Naive thymus-derived CD4-positive, alpha-beta T cell (primary cell): ENCODE measurements around the gene RUSC2. TPM values are rescaled to one million over a fixed set of nuclear protein-coding genes. Genes with fewer than 3 reads are reported as not detected.
"Not testable (repeated sequence)": the region's sequence is repeated elsewhere in the genome, so short reads cannot be mapped to it uniquely, and the experiment has no call there.

Experiments
- ATAC-seq: fragments of 150-1000 bp; cut with Tn5 transposase; 2 replicates; pipeline ENCODE4 v1.10.0; 2021; ENCODE audit warnings: mild to moderate bottlenecking, moderate library complexity
- CTCF ChIA-PET: fragments of 350-600 bp; sonication (Branson Sonifier 250); formaldehyde crosslinking; loops from one replicate; lab custom pipeline; 2021; ENCODE audit warnings: antibody characterized with exemption; lab: Charles Lee
- POLR2A ChIA-PET: fragments of 350-600 bp; sonication (Branson Sonifier 250); formaldehyde crosslinking; loops from one replicate; lab custom pipeline; 2021; ENCODE audit warnings: antibody characterized with exemption, inconsistent platforms; lab: Charles Lee
- DNase-seq, 9 donors: peaks; one replicate each; pipeline versions ENCODE4 v3.0.0 to v3.0.0-alpha.2; 2020 to 2022; ENCODE audit warnings: mixed read lengths in 1 of 9
- H3K27ac ChIP-seq: one replicate; pipeline ENCODE4 v1.7.0; 2013; ENCODE audit warnings: mild to moderate bottlenecking, low read depth, low read length, moderate library complexity
- H3K27me3 ChIP-seq, 2 donors: one replicate each; pipeline ENCODE4 v1.7.0; 2013; ENCODE audit warnings: low read length in 2 of 2, mild to moderate bottlenecking in 2 of 2, moderate library complexity in 2 of 2; ENCODE audit not compliant: control insufficient read depth in 2 of 2, insufficient read depth in 2 of 2
- H3K36me3 ChIP-seq, 3 experiments: 1 replicate in 2 of 3; 2 replicates in 1 of 3; pipeline ENCODE4 v1.7.0; 2013; ENCODE audit warnings: low read length in 3 of 3, mild to moderate bottlenecking in 3 of 3, moderate library complexity in 1 of 3; ENCODE audit not compliant: insufficient read depth in 3 of 3, control insufficient read depth in 2 of 3
- H3K4me1 ChIP-seq, 2 donors: one replicate each; pipeline ENCODE4 v1.7.0; 2013; ENCODE audit warnings: low read length in 2 of 2, mild to moderate bottlenecking in 2 of 2, moderate library complexity in 1 of 2; ENCODE audit not compliant: control insufficient read depth in 2 of 2, insufficient read depth in 2 of 2
- H3K4me3 ChIP-seq: 2 replicates; pipeline ENCODE4 v1.7.0; 2013; ENCODE audit warnings: mild to moderate bottlenecking, low read length
- H3K9me3 ChIP-seq, 3 experiments: 1 replicate in 2 of 3; 2 replicates in 1 of 3; pipeline ENCODE4 v1.7.0; 2013; ENCODE audit warnings: low read length in 3 of 3; ENCODE audit not compliant: control insufficient read depth in 2 of 3
- H3K27ac Mint-ChIP-seq, 9 donors: one replicate each; pipeline ENCODE4 v1.8.0; 2020 to 2022; ENCODE audit warnings: mixed read lengths in 9 of 9, mild to moderate bottlenecking in 8 of 9, moderate library complexity in 5 of 9, inconsistent platforms in 2 of 9
- H3K27me3 Mint-ChIP-seq, 5 donors: one replicate each; pipeline ENCODE4 v1.8.0; 2021 to 2022; ENCODE audit warnings: mixed read lengths in 5 of 5, mild to moderate bottlenecking in 1 of 5
- H3K36me3 Mint-ChIP-seq, 5 donors: one replicate each; pipeline ENCODE4 v1.8.0; 2020 to 2022; ENCODE audit warnings: mixed read lengths in 5 of 5, mild to moderate bottlenecking in 3 of 5, inconsistent platforms in 1 of 5
- H3K4me1 Mint-ChIP-seq, 7 donors: one replicate each; pipeline ENCODE4 v1.8.0; 2020 to 2022; ENCODE audit warnings: mixed read lengths in 7 of 7, mild to moderate bottlenecking in 3 of 7, inconsistent platforms in 1 of 7
- H3K4me3 Mint-ChIP-seq, 10 donors: one replicate each; pipeline ENCODE4 v1.8.0; 2020 to 2022; ENCODE audit warnings: mild to moderate bottlenecking in 10 of 10, mixed read lengths in 10 of 10, moderate library complexity in 6 of 10, inconsistent platforms in 2 of 10
- H3K9me3 Mint-ChIP-seq, 11 donors: one replicate each; pipeline ENCODE4 v1.8.0; 2020 to 2022; ENCODE audit warnings: mixed read lengths in 11 of 11, mild to moderate bottlenecking in 4 of 11, inconsistent platforms in 1 of 11, moderate library complexity in 1 of 11
- intact Hi-C, 2 donors: fragments of 100-400 bp; cut with micrococcal nuclease; formaldehyde crosslinking; loops; one replicate each; pipeline ENCODE4 v1.15.1; 2023
- polyA plus RNA-seq, 2 donors: library from polyadenylated mRNA; unstranded; fragments of 300-500 nt; fragmentation: Illumina TruSeq; gene quantifications; one replicate each; pipeline ENCODE4 v1.2.3, GENCODE V29; 2021
- total RNA-seq, 6 experiments: library from RNA in 5 of 6; stranded (reverse) in 5 of 6; gene quantifications; 1 replicate in 5 of 6; 2 replicates in 1 of 6; pipeline ENCODE4 v1.2.3 and lab custom pipeline; 2021 to 2026

The RUSC2 gene
- total and polyA plus RNA-seq, 7 experiments from 2014 or later = 0.18 to 8.3 (median 3.7) TPM

DNA sequence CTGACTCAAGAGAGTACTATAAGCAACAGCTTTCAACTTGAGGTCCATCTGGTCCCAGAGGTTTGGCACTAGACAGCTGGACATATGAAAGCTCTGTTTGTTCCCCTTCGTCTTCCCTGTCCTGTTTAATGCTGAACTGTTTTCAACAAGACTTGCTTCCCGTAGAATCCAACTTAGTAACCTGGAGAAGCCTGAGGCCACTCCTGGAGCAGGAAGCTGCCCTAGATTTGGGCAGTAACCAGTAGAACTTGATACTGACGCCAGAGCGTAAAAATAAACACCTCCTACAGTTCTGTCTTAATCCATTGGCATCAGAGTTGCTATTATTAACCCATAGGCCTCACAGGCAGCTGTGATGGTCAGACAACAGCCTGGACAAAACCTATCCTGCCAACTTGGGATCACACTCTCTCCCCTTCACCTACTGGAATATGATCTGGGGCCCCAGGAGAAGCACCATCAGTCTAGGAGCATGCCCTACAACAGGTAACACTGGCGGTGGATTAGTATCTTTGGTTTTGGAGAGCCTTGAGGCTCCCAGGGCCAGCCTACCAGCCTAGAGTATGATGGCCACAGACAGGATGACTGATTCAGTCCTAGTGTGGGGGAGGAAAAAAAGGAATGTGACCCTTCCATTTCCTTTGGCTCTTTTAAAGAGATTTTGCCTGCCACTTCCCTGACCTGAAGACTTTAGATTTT is 29.2 kb downstream of the RUSC2 start:
- no peak overlapping the region for H3K4me3 Mint-ChIP-seq
- ChIA-PET POLR2A (no interaction called here), CTCF (no interaction called here)
- DNase-seq (no peak), ATAC-seq (no peak)
- intact Hi-C loops = no loop called here
- Histone ChIP-seq H3K27me3 (no peaks in the 10 kb centered on the region), H3K9me3 (no peaks in the 10 kb centered on the region), H3K4me3 (no peak overlapping the region), H3K27ac (no peak overlapping the region), H3K4me1 (no peaks in the 10 kb centered on the region), H3K36me3 (no peaks in the 10 kb centered on the region)
- no peak overlapping the region for H3K27ac Mint-ChIP-seq
- no peaks in the 10 kb centered on the region for H3K4me1 Mint-ChIP-seq
- H3K27me3 Mint-ChIP-seq = no peaks in the 10 kb centered on the region
- no peaks in the 10 kb centered on the region for H3K9me3 Mint-ChIP-seq
- H3K36me3 Mint-ChIP-seq = no peaks in the 10 kb centered on the region

DNA sequence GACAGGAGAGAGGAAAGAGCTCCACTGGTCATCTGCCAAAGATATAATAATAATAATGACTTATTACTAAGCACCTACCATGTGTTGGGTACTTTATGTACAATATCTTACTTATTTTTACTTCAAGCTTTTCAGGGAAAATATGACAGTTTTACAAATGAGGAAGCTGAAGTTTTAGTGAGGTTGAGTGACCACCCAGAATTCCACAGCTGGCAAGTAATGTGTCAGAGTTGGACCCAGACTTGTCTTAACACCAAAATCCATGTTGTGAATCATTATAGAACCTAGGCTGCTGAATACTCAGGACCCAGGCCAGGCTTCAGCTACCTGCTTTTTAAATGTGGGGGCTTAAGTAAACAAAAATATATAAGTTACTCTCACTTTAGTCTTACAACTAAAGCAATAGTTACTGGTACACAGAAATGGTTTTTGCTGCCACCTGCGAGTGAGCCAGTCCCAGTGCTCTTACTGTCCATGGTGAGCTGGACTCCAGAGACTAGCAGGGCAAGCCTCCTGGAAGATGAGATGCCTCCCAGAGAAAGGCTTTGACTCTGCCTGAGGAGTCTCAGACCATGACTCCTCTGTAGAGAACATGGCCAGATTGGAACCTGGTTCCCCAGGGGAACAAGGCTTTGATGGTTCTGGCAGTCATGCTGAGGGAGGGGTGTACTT is 29.9 kb downstream of the RUSC2 start:
- Mint-ChIP-seq H3K36me3 (no peaks in the 10 kb centered on the region), H3K4me3 (no peak overlapping the region), H3K27ac (no peak overlapping the region), H3K9me3 (no peaks in the 10 kb centered on the region), H3K4me1 (no peaks in the 10 kb centered on the region), H3K27me3 (no peaks in the 10 kb centered on the region)
- H3K4me3 ChIP-seq = no peak overlapping the region
- ChIA-PET CTCF (no interaction called here), POLR2A (no interaction called here)
- no peak overlapping the region for H3K27ac ChIP-seq
- no peak for ATAC-seq
- H3K27me3 ChIP-seq = no peaks in the 10 kb centered on the region
- intact Hi-C loops = no loop called here
- DNase-seq = no peak
- no peaks in the 10 kb centered on the region for H3K4me1 ChIP-seq
- no peaks in the 10 kb centered on the region for H3K36me3 ChIP-seq
- no peaks in the 10 kb centered on the region for H3K9me3 ChIP-seq

DNA sequence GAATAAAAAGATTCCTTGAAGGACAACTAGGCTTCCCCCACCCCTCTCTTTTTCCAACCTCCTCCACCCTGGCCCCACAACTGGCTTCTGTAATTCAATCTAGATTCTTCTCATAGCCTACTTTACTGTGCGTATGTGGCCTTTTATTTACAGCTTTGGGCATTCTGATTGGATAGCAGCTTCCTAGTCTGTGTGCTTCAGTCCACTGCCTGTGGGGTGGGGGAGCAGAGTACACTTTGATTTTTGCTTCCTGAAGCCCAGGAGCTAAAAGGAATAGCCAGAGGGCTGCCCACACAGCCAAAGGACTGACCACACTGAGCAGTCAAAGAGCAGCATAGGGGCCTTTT is 30.4 kb downstream of the RUSC2 start:
- no peaks in the 10 kb centered on the region for H3K4me1 Mint-ChIP-seq
- ChIA-PET POLR2A (no interaction called here), CTCF (no interaction called here)
- Histone ChIP-seq H3K36me3 (no peaks in the 10 kb centered on the region), H3K4me3 (no peak overlapping the region), H3K9me3 (no peaks in the 10 kb centered on the region), H3K27ac (no peak overlapping the region), H3K4me1 (no peaks in the 10 kb centered on the region), H3K27me3 (no peaks in the 10 kb centered on the region)
- no peaks in the 10 kb centered on the region for H3K27me3 Mint-ChIP-seq
- no peaks in the 10 kb centered on the region for H3K9me3 Mint-ChIP-seq
- no peak overlapping the region for H3K4me3 Mint-ChIP-seq
- intact Hi-C loops = no loop called here
- no peak for DNase-seq
- no peaks in the 10 kb centered on the region for H3K36me3 Mint-ChIP-seq
- ATAC-seq = no peak
- no peak overlapping the region for H3K27ac Mint-ChIP-seq

DNA sequence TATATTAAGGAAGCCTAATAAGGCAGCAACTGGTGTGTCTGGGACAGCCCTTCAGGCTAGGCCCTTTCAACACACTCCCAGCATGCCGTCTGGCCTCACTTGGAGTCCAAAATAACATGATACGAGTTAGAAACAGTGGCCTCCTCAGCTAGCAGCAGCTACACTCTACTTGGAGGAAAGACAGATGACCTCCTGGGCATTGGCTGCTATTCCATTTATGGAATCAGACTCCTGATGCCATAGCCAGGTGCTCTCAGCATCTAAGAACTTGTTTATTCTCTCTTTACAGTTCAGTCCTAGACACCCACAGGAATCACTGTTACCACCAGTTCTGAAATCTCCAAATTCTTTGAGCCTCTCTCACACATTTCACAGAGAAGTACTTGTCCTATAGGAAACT is 31.8 kb downstream of the RUSC2 start:
- ATAC-seq = no peak
- intact Hi-C loops = no loop called here
- CTCF ChIA-PET = interaction anchor here (0.6 to 1.0 kb wide), 2 partner anchors 26 to 592 kb away, joined by 3 read pairs; no protein-coding TSS in a partner anchor
- POLR2A ChIA-PET = no interaction called here
- peaks cover 0 to 6% (median 0%) of the 10 kb centered on the region in 7 donors for H3K4me1 Mint-ChIP-seq
- no peak for DNase-seq
- no peak overlapping the region for H3K4me3 Mint-ChIP-seq
- no peak overlapping the region for H3K27ac ChIP-seq
- H3K27ac Mint-ChIP-seq = no peak overlapping the region
- H3K9me3 ChIP-seq = no peaks in the 10 kb centered on the region
- no peaks in the 10 kb centered on the region for H3K27me3 Mint-ChIP-seq
- H3K4me3 ChIP-seq = no peak overlapping the region
- no peaks in the 10 kb centered on the region for H3K36me3 Mint-ChIP-seq
- no peaks in the 10 kb centered on the region for H3K4me1 ChIP-seq
- H3K36me3 ChIP-seq = no peaks in the 10 kb centered on the region
- H3K27me3 ChIP-seq = no peaks in the 10 kb centered on the region
- H3K9me3 Mint-ChIP-seq = no peaks in the 10 kb centered on the region

DNA sequence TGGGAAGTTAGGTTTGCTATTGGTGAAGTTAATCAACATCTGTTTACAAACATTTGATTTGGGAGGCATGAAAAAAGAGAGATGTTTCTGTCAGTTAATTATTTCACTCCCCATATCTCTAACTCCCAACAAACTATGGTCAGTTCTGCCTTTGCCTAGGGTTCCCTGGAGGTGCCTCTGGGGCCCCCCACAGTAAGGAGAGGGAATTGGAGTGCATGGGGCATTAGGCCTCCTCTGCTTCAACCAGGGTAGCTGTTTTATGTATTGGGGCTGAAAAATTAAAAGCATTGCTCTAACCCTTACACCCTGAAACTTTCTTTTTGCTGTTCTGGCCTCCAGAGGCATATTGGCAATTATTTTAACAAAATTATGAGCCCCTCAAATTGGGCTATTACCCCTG is 32.3 kb downstream of the RUSC2 start:
- ChIA-PET POLR2A (no interaction called here), CTCF (no interaction called here)
- no peaks in the 10 kb centered on the region for H3K36me3 Mint-ChIP-seq
- peaks cover 0 to 3% (median 0%) of the 10 kb centered on the region in 5 donors for H3K27me3 Mint-ChIP-seq
- H3K4me1 Mint-ChIP-seq = peaks cover 0 to 8% (median 0%) of the 10 kb centered on the region in 7 donors
- Histone ChIP-seq H3K9me3 (no peaks in the 10 kb centered on the region), H3K27me3 (no peaks in the 10 kb centered on the region), H3K27ac (no peak overlapping the region), H3K4me1 (no peaks in the 10 kb centered on the region), H3K4me3 (no peak overlapping the region), H3K36me3 (no peaks in the 10 kb centered on the region)
- no peak overlapping the region for H3K27ac Mint-ChIP-seq
- no peak overlapping the region for H3K4me3 Mint-ChIP-seq
- H3K9me3 Mint-ChIP-seq = no peaks in the 10 kb centered on the region
- no peak for ATAC-seq
- no peak for DNase-seq
- intact Hi-C loops = no loop called here

DNA sequence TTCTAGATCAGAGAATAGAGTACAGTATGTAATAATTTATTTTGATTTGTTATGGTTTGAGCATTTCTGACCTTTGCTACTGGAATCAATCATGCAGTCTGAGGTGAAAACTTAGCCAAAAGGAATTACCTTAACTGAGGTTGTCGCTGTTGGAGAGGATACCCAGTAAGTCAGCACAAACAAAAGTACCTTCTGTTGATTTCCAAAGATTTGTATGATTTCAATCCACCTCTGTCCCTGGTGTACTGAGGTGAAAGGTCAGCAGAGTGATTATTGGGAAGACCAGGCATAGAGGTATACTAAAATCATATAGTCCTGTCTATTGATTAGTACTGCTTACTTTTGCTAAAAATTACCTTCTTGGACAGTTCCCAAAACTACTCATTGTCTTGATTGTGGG is 32.8 kb downstream of the RUSC2 start:
- Mint-ChIP-seq H3K4me1 (peaks cover 0 to 10% (median 0%) of the 10 kb centered on the region in 7 donors), H3K27ac (no peak overlapping the region), H3K4me3 (no peak overlapping the region), H3K27me3 (peaks cover 0 to 3% (median 0%) of the 10 kb centered on the region in 5 donors), H3K9me3 (no peaks in the 10 kb centered on the region), H3K36me3 (no peaks in the 10 kb centered on the region)
- Histone ChIP-seq H3K9me3 (no peaks in the 10 kb centered on the region), H3K4me3 (no peak overlapping the region), H3K27ac (no peak overlapping the region), H3K36me3 (no peaks in the 10 kb centered on the region), H3K4me1 (no peaks in the 10 kb centered on the region), H3K27me3 (no peaks in the 10 kb centered on the region)
- ChIA-PET CTCF (interaction anchor here (0.6 kb wide), 1 partner anchor 33 kb away, joined by 4 read pairs; no protein-coding TSS in a partner anchor), POLR2A (no interaction called here)
- intact Hi-C loops = no loop called here
- DNase-seq (no peak), ATAC-seq (no peak)

DNA sequence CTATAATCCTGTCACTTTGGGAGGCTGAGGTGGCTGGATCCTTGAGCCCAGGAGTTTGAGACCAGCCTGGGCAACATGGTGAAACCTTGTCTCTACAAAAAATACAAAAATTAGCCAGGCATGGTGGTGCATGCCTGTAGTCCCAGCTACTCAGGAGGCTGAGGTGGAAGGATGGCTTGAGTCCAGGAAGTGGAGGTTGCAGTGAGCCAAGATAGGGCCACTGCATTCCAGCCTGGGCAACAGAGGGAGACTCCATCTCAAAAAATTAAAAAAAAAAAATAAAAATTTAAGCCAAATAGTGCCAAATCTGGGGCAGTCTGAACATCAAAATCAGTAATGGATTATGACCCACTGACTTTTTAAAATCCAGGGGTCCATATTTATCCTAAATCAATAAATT is 33.6 kb downstream of the RUSC2 start:
- intact Hi-C loops, H3K27me3 Mint-ChIP-seq, H3K9me3 Mint-ChIP-seq, H3K36me3 Mint-ChIP-seq, H3K4me1 Mint-ChIP-seq, H3K27ac ChIP-seq, H3K27ac Mint-ChIP-seq, H3K4me3 ChIP-seq, H3K4me1 ChIP-seq, DNase-seq, H3K9me3 ChIP-seq, H3K27me3 ChIP-seq, ATAC-seq, POLR2A ChIA-PET, H3K36me3 ChIP-seq, H3K4me3 Mint-ChIP-seq: not testable (repeated sequence)
- CTCF ChIA-PET = interaction anchor here (0.6 to 0.7 kb wide), 2 partner anchors 34 to 78 kb away, joined by 3 to 4 read pairs; no protein-coding TSS in a partner anchor
